Pancreas (tissue), 10 donors: ENCODE measurements around the gene MTA2. TPM values are rescaled to one million over a fixed set of nuclear protein-coding genes. Genes with fewer than 3 reads are reported as not detected.

Experiments
- ATAC-seq, 4 donors: fragments of 200-7000 bp; cut with Tn5 transposase; one replicate each; pipeline versions ENCODE4 v1.8.0 to v1.9.1; 2020; ENCODE audit warnings: mild to moderate bottlenecking in 4 of 4, moderate library complexity in 4 of 4
- DNase-seq, 6 donors: peaks; one replicate each; pipeline ENCODE4 v3.0.0-alpha.2; 2020
- FAIRE-seq: peaks from 2 replicates; lab custom pipeline; 2012; peaks lifted over from hg19 to GRCh38; lab: Jason Lieb, UNC
- H3K27ac ChIP-seq, 4 donors: fragments of 200-600 bp; sonication (generic); 1 replicate in 3 of 4; 2 replicates in 1 of 4; pipeline versions ENCODE4 v1.5.0 to v1.8.0; 2020
- H3K27me3 ChIP-seq, 4 donors: fragments of 200-600 bp; one replicate each; pipeline ENCODE4 v1.8.0; 2021
- H3K36me3 ChIP-seq, 3 donors: fragments of 200-600 bp; sonication (generic) in 1 of 3; one replicate each; pipeline versions ENCODE4 v1.5.0 to v1.8.0; 2020 to 2021
- H3K4me1 ChIP-seq, 3 donors: fragments of 200-600 bp; one replicate each; pipeline ENCODE4 v1.8.0; 2021
- H3K4me3 ChIP-seq, 4 donors: fragments of 200-600 bp; sonication (generic) in 2 of 4; one replicate each; pipeline versions ENCODE4 v1.5.0 to v1.8.0; 2020 to 2021
- H3K9me3 ChIP-seq, 4 donors: fragments of 200-600 bp; one replicate each; pipeline ENCODE4 v1.8.0; 2021
- WGBS, 2 donors: extraction: QIAGEN DNeasy Blood & Tissue Kit; methylation state at CpG; one replicate each; pipeline ENCODE4 v1.1.7; 2013; 5-methylcytosine and 5-hydroxymethylcytosine counted together
- intact Hi-C, 3 donors: fragments of 100-400 bp; cut with DNase I; formaldehyde crosslinking; loops; one replicate each; pipeline versions ENCODE4 v1.11.1 to v1.14.2; 2022
- polyA plus RNA-seq, 2 donors: library from polyadenylated mRNA; stranded (reverse); fragments of 200-250 nt; gene quantifications; one replicate each; pipeline ENCODE4 v1.2.3, GENCODE V29; 2013
- total RNA-seq, 6 donors: library from RNA; stranded (reverse); fragmentation: NEBNext Ultra II Directional in 4 of 6; extraction: Animal tissue kit (Norgen Biotek cat#: 25700) in 4 of 6; gene quantifications; one replicate each; pipeline versions ENCODE4 v1.2.1 to v1.2.4, GENCODE V29; 2021 to 2023
- TF ChIP-seq, protein P1 (sequence below), 4 donors: fragments of 200-600 bp; sonication (generic) in 3 of 4; IDR thresholded peaks; one replicate each; pipeline versions ENCODE4 v1.5.0 to v1.8.0; 2021; ENCODE audit warnings: antibody characterized with exemption in 4 of 4
- donor health status: healthy with polysubstance abuse.
- donor health status: DM: no; HTN: no; CAD: no; lungs with moderate emphysema.
- donor health status: DM: no; HTN: no; CAD: no.
- donor health status: control.
- donor health status: control.
- donor health status: Bipolar disorder and iron deficiency.
- donor health status: DM: yes; HTN: yes; CAD: no.
- donor health status: DM: no; HTN: no; CAD: no.
- donor health status: DM: no; HTN: no; CAD: no.
- donor health status: DM: yes; HTN: yes; CAD: no.

MTA2 gene
- total and polyA plus RNA-seq, 8 donors = 14.7 to 42.3 (median 24.4) TPM

DNA sequence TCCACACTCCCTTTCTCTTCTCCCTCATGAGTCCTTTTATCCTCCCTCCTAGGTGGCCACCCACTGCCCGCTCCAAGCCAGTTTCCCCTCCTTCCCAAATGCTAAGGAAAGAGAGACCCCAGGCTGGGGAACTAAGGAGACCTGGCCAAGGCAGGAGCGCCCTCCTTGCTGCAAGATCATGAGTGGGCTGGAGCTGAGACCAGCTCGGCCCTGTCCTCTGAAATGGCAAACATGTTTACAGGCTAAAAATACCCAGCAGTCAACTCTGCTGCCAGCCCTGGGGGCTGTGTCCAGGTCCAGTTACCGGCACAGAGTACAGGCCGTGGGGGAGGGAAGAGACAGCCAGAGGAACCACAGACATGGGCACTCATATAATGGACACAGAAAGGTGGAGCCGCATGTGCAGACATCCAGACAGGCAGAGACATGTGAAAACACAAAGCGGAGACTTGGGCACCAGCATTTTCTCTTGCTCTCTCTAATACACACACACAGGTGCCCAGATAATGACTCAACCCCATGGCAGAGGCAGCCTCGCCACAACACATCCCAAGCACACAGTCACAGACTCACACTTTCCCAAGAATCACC lies 53.9 kb downstream of the MTA2 start:
- H3K4me1 ChIP-seq = peaks cover 37 to 57% (median 47%) of the 10 kb centered on the region in 3 donors
- intact Hi-C loops = loop anchor here in 1 of 3 donors (5.0 kb wide), 1 partner anchor 125 kb away; no protein-coding TSS in a partner anchor
- peak in 3 of 4 donors; percentile 6 to 16 (median 14) for ATAC-seq
- no peaks in the 10 kb centered on the region for H3K27me3 ChIP-seq
- peak in 2 of 6 donors; percentile 40 to 61 for DNase-seq
- H3K4me3 ChIP-seq = peak overlapping the region in 2 of 4 donors; percentile 84 to 88
- H3K36me3 ChIP-seq = no peaks in the 10 kb centered on the region
- peak overlapping the region in 2 of 4 donors; percentile 77 to 93 for H3K27ac ChIP-seq
- WGBS, 2 donors = 37 to 40% methylated on average over 8 of the region's 8 CpGs
- H3K9me3 ChIP-seq = no peaks in the 10 kb centered on the region
- TF ChIP-seq, protein P1, sequence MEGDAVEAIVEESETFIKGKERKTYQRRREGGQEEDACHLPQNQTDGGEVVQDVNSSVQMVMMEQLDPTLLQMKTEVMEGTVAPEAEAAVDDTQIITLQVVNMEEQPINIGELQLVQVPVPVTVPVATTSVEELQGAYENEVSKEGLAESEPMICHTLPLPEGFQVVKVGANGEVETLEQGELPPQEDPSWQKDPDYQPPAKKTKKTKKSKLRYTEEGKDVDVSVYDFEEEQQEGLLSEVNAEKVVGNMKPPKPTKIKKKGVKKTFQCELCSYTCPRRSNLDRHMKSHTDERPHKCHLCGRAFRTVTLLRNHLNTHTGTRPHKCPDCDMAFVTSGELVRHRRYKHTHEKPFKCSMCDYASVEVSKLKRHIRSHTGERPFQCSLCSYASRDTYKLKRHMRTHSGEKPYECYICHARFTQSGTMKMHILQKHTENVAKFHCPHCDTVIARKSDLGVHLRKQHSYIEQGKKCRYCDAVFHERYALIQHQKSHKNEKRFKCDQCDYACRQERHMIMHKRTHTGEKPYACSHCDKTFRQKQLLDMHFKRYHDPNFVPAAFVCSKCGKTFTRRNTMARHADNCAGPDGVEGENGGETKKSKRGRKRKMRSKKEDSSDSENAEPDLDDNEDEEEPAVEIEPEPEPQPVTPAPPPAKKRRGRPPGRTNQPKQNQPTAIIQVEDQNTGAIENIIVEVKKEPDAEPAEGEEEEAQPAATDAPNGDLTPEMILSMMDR (IDR thresholded peaks at IDR 0.05) = no peak
- no peak for FAIRE-seq

DNA sequence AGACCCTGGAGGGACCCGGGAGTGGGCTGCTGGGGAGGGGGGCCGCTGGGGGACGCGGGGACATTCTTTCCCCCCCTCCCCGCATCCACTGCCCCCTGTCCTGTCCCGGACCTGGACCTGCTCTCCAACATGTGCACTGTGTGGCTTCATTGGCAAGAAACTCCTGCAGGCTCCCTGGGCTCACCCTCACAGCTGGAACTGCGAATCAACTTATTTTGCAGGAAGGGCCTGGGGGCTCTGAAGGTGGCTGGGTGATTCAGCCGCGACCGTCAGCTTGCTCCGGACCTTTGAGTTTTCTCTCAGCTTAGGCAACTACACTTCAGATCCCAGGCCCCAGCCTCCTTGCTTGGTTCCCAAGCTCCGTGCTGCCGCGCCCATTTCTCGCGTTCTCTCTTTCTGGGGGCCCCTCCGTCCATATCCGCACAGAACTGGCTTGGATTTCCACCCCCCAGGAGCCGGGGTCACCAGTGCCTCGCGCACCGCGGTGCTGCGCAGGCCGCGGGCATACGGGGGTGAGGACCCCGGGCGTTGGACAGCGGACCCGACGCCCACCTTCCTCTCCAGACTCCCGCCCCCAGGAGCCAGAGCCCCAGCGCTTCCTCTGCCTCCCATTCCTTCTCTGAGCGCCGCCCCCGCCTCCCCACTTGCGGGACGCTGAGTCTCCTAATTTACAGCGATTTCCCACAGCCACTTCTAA lies 54.6 kb downstream of the MTA2 start:
- Histone ChIP-seq H3K4me1 (peaks cover 30 to 54% (median 43%) of the 10 kb centered on the region in 3 donors), H3K27me3 (no peaks in the 10 kb centered on the region), H3K27ac (peak overlapping the region; percentile 77 to 93 (median 87)), H3K9me3 (no peaks in the 10 kb centered on the region), H3K36me3 (no peaks in the 10 kb centered on the region), H3K4me3 (peak overlapping the region; percentile 43 to 97 (median 86))
- WGBS, 2 donors = 31 to 32% methylated on average over 38 to 40 of the region's 40 CpGs
- TF ChIP-seq, protein P1 (IDR thresholded peaks at IDR 0.05) = no peak
- FAIRE-seq (no peak), ATAC-seq (peak; percentile 0 to 5 (median 2)), DNase-seq (peak in 2 of 6 donors; percentile 32 to 47)
- intact Hi-C loops = loop anchor here in 1 of 3 donors (5.0 kb wide), 1 partner anchor 125 kb away; no protein-coding TSS in a partner anchor

DNA sequence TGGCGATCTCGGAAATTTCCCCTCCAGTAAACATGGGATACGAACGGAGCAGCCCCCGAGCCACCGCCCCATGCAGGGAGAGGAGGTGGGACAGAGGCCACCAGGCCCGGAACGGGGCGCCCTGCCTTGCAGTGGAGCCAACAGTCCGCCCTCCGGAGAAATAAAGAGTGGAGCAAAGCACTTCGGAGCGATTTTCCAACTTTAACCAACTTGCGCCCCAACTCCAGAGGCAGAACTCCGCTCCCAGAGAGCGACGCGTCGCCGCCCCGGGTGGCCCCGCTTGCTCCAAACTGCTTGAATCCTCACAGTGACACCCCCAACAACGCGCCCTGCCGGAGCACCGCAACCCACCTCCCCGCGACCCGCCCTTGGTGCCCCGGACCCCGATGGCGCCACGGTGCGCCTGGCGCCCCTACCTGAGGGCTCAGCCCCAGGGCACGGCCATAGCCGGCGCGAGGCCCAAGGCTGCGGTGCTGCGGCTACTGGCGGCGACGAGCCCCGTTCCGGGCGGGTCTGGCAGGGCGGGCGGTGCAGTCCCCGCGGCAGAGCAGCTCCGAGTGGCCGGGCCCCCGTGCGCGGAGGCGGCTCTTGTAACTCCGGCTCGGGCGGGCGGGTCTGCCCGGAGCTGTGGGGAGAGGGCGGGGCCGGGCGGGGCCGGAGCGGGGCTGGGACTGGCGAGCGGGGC lies 55.3 kb downstream of the MTA2 start, which contains the start of gene AHNAK:
TSS of gene AHNAK (minus strand) at position 563 of the 685 bp plus-strand sequence. CDS start 10,708 bp downstream, outside the sequence.
- FAIRE-seq (no peak), ATAC-seq (peak; percentile 59 to 69 (median 63)), DNase-seq (peak; percentile 69 to 91 (median 81))
- Histone ChIP-seq H3K4me3 (peak within 1 kb of the TSS; percentile 43 to 97 (median 86)), H3K4me1 (peaks cover 29 to 51% (median 36%) of the 10 kb centered on the region in 3 donors), H3K27ac (peak within 1 kb of the TSS; percentile 77 to 93 (median 87)), H3K9me3 (no peaks in the 10 kb centered on the region), H3K27me3 (no peaks in the 10 kb centered on the region), H3K36me3 (no peaks in the 10 kb centered on the region)
- TF ChIP-seq, protein P1 (IDR thresholded peaks at IDR 0.05) = no peak
- WGBS, 2 donors = 0 to 1% methylated on average over 60 to 69 of the region's 69 CpGs
- intact Hi-C loops = loop anchor here in 1 of 3 donors (5.0 kb wide), 1 partner anchor 124 kb away; no protein-coding TSS in a partner anchor

DNA sequence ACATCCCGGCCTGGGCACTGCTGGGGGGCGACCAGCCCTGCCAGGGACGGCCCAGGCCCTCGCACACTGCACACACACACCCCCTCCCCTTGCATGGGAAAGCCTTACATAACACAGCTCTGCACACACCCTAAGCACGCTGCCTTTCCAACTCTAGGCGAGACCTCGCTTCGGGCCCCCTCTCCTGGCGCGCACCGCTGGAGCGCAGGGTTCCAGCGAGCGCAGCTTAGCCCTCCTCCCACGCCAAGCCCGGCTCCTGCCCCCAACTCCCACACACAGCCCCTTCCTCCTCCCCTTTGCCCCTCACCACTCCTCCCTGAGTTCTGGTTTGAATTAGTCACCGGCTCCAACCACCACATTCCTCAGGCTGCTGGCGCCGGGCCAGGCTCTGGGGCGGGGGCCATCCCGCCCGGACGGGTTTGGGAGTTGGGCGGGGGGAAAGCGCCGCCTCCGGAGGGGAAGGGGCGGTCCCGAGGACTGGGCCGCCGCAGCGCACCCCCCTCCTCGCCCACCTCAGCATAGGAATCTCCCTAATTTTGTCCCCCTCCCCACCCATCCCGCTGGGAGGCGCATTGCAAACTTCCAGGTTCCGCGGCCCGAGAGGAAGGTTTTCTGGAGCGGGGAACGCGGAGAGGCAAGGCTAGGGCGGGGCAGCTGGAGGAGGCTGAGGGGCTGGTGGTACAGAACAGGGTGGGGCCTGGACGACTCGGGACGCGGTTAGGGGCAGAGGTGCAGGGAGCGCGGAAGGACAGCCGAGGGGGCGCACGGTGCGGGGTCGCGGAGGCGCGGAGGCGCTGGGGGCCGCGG lies 56.0 kb downstream of the MTA2 start:
- Histone ChIP-seq H3K9me3 (no peaks in the 10 kb centered on the region), H3K4me3 (peak overlapping the region; percentile 43 to 97 (median 86)), H3K27me3 (no peaks in the 10 kb centered on the region), H3K36me3 (no peaks in the 10 kb centered on the region), H3K27ac (peak overlapping the region; percentile 77 to 93 (median 87)), H3K4me1 (peaks cover 29 to 50% (median 35%) of the 10 kb centered on the region in 3 donors)
- DNase-seq = peak; percentile 80 to 93 (median 91)
- TF ChIP-seq, protein P1 (IDR thresholded peaks at IDR 0.05) = no peak
- WGBS, 2 donors = 0 to 1% methylated on average over 57 to 59 of the region's 59 CpGs
- no peak for FAIRE-seq
- intact Hi-C loops = loop anchor here in 1 of 3 donors (5.0 kb wide), 1 partner anchor 123 kb away; no protein-coding TSS in a partner anchor
- peak; percentile 52 to 61 (median 56) for ATAC-seq
